B cell (primary cell): ENCODE data around the gene IRX5.

Experiments
- CTCF ChIP-seq: fragments of 200-600 bp; IDR thresholded peaks from one replicate; pipeline ENCODE4 v1.8.0; 2022; ENCODE audit warnings: antibody characterized with exemption, mild to moderate bottlenecking
- EZH2 ChIP-seq: IDR thresholded peaks from 2 replicates; pipeline ENCODE4 v1.6.1; 2012; ENCODE audit warnings: borderline replicate concordance, low read depth, mild to moderate bottlenecking, moderate library complexity, low read length; ENCODE audit not compliant: insufficient read depth, poor library complexity, severe bottlenecking

GRCh38 chr16:54946909-54947308, 16.2 kb downstream of the IRX5 start:
- TF ChIP-seq CTCF (no peak), EZH2 (no peak)
